Activated T-cell treated with anti-CD3 and anti-CD28 coated beads for 24 hours (primary cell): Measurements from ENCODE around the gene RAPGEF1.
A peak's percentile ranks its signal among the peaks of the same experiment; 100 is the strongest.
"Not testable (repeated sequence)": the region's sequence is repeated elsewhere in the genome, so short reads cannot be mapped to it uniquely, and the experiment has no call there.

ENCODE experiments used
- DNase-seq: peaks from one replicate; pipeline ENCODE4 v3.0.0-alpha.2; 2020; ENCODE audit warnings: low read depth

The RAPGEF1 gene

GRCh38 chr9:131685753-131686706, 53.8 kb downstream of the RAPGEF1 start:
- no peak for DNase-seq

DNA sequence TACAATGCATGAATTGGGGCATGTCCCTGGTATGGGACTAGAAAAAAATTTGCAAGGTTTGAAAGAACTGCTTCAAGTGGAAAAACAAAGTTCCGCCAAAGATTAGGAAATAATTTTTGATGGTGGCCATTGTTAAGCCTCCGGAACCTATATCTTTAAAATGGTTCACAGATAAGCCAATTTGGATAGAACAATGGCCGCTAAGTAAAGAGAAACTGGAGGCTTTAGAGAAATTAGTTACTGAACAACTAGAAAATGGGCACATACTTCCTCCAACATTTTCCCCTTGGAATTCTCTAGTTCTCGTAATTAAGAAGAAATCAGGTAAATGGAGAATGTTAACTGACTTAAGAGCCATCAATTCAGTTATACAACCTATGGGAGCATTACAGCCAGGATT, 56.8 kb downstream of the RAPGEF1 start:
- not testable (repeated sequence) for DNase-seq

GRCh38 chr9:131682261-131682660, 57.6 kb downstream of the RAPGEF1 start:
- no peak for DNase-seq

GRCh38 chr9:131681826-131682225, 58.0 kb downstream of the RAPGEF1 start:
- not testable (repeated sequence) for DNase-seq

- DNase-seq = not testable (repeated sequence)
Measured at GRCh38 chr9:131681108-131681507, 58.8 kb downstream of the RAPGEF1 start.

DNA sequence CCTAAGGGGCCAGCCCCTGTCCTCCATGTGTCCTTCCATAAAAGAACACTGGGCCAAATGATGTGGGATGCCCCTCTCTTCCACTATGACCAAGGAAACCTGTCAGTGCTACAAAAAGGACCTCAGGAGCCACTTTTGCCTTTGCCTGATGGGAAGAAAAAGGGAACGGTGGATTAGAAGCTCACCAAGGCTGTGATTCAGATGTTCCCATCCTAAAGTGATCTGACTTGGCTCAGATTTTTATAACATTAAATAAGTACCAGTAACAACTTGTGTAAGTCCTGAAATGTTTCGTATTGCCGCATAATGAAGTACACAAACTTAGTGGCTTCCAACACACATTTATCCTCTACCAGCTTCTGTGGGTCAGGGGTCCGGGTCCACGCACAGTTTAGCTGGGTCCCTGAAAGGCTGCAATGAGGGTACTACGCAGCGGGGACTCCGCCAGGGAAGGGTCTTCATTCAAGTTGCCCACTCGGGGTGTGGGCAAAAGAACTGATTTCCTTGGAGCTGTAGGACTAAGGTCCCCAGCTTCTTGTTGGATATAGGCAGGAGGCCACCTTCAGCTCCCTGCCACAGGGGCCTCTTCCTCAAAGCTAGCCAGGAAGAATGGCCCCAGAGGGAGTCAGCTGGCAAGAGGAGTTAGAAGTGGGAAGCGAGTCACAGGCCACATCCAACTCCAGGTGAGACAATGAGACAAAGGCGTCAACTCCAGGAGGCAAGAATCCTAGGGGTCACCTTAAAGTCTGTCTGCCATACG, 60.4 kb downstream of the RAPGEF1 start:
- DNase-seq = no peak

DNA sequence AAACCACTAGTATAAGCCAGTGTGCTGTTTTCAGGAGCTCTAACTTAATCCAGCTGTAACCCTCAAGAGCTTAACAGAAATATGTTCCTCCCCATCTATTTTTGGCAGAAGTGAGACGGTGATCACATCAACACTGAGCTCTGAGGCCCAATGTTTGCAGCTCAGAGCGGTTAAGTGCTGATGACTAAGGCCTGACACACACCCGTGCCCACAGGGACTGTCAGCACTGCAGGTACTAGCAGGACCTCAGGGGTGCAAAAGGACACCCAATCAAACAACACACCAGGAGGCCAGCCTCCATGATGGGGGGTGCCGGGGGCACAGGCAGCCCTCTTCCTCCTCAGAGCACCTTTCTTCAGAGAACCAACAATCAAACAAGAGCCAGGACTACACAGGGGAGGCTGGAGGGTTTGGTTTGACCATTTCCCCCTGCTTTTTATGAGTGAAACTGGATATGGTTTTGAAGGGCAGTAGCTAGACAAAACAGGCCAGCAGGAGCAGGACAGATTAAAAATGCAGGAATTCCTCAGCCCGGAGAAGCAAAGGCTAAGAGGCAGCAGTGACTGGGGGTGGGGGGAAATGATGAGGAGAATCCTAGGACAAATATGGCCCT, 61.3 kb downstream of the RAPGEF1 start:
- peak; percentile 78 for DNase-seq

- no peak for DNase-seq
Measured at GRCh38 chr9:131677444-131678180, 62.3 kb downstream of the RAPGEF1 start.

- no peak for DNase-seq
Measured at GRCh38 chr9:131677049-131677443, 62.8 kb downstream of the RAPGEF1 start.

DNA sequence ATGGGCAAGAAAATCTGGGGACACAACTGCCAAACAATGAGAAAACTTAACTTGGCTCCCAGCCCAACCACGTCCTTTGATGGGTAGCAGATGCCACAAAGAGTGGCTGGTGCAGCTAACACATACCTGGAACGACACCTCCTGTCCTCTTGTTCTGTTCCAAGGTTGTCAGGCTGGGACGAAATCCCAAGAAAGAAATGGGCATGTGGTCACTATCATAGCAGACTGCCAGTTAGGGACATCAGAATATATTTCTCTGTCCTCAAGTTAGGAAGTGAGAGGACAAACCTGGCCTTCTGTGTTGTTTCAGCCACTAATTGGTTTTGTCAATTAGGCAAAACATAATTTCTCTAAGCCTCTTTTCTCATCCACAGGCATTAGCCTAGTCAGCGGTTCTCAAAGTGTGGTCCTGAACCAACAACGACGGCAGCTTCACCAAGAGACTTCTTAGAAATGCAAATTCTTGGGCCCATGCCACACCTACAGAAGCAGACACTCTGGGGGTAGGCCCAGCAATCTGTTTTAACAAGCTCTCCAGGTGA, 63.4 kb downstream of the RAPGEF1 start:
- DNase-seq = no peak

GRCh38 chr9:131675437-131676022, 64.3 kb downstream of the RAPGEF1 start:
- no peak for DNase-seq

DNA sequence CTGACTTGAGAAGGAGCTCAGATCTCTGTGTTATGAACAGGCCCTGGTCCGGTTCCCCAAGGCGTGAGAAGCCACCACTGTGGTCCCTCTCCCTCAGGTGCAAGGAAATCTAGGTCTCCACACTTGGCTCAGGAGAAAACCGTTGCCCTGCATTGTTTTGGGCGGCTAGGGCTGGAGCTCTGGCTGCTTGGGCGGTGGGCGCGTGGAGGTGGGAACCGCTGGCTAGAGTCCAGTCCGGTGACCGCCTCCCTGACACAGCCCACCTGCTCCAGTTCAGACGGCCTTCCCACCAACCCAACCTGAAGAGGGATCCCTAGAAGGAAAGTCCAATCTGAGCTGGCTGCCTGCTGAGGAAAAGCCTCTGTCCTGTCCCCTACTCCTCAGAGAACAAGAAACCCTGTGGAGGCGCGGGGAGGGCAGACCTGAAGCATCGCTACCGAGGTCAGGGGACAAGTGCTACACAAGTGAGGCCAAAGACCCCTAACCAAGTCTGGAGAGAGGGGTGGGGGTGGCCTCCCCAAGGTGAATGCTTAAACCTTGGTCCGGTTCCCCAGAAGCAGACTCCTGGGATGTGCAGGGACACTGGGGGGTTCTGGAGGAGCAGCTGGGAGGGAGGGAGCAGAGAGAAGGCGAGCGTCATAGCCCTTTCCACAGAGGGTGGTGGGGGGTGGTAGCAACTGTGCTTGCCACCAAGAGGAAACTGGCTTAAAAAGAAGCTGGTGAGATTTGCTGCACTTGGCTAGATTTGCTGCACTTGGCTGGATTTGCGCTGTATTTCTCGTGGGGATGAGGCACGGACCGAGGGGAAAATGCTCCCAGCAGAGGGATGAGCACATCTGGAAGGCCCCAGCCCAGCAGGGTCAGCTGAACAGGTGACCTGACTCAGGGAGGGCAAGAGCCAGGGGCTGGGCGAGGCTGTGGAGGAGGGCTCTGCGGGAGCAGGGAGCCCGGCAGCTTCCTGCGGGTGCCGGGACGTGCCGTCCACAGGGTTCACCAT, 65.2 kb downstream of the RAPGEF1 start:
- DNase-seq = no peak

DNA sequence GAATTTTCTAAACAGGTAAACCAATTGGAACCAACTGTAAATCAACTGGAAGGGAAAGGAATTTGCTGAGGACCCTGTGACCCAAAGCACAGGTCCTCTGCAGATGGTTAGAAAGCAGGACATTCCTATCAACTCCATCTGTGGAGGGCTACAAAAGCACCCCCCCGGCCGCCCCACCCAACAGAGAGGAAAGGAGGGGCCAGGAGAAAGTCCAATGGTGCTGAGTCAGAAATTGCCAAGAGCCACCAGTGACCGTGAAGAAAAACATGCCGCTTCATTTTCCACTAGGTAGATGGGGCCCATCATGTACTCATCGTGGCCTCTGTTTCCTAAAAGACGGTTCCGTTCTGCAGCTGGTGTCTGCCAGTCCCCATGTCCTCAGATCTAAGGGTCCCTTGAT, 66.3 kb downstream of the RAPGEF1 start:
- DNase-seq = no peak

GRCh38 chr9:131673068-131673467, 66.8 kb downstream of the RAPGEF1 start:
- no peak for DNase-seq

GRCh38 chr9:131672451-131672850, 67.4 kb downstream of the RAPGEF1 start:
- DNase-seq = no peak

GRCh38 chr9:131671133-131671520, 68.7 kb downstream of the RAPGEF1 start:
- DNase-seq = no peak

DNA sequence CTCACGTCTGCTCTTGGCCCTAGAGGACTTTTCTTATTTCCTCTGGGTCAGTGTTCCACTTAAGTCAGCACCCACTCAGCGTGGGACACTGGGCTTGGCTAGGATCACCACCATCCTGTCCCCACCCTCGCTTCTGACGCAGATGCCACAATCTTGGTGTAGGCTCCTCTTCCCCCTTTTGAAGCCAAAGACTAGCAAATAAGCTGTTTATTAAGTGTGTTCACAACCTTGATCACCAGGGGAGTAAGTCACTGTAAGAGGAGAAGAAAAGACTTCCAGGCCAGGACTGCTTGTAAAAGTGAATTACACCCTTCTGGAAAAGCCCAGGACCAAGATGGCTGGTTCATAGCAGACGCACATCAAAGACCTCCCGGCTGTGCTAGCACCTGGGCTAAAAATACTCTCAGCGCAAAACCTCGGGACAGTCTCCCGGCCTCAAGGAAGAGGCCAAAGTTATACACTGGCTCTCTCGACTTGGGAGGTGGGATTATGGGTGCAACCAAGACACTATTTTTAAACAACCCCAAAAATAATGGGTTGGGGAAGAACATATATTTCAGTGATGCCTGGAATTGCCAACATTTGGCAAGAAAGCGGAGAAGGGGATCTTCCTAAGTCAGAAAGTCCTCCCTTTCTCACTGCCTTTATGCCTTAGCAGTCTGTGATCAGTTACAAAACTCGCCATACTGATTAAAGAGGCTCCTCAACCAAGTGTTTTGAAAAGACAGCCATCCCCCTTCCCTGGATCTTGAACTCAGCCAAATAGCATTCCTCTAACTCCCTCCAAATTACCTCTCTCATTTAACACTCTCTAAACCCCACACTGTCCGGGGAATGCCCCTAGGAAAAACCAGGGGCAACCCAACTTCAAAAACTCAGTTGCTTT, 69.4 kb downstream of the RAPGEF1 start:
- DNase-seq = no peak

DNA sequence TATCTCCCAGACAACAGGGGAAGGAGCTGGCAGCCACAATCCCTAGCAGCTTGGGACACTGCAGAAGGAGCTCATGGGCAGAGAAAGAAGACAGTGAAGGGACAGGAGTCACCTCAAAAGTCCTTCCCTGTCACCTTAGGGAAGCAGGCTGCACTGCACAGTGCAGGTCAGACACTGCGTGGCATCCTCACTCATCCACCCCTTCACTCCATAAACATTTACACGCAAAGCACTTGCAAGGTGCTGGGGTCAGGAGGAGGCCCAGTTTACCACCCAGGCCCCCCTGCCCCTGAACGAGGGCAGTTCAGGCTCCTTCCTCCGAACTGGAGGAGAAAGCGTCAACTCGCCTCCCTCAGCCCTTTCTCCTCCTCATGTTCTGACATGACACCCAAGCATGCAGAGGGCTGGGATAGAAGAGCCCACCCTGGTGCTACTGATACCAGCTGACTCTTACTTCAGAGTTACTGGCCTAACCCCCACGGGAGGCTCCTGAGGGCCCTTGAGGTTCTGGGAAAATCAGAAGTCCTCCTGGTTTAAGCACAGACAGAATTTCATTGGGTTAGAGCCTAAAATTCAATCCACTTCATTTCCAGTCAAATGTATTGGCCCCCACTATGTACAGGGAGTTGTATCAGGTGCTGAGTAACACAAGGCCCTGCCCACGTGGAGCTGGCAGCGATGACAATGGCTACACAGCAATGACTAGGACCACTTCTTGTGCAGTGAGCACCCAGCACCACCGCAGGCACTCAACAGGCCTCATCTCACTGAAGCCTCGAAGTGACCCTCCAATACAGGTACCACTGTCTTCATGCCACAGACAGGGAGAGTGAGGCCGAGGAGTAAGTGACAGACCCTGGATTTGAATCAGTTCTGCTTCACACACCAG, 70.4 kb downstream of the RAPGEF1 start:
- DNase-seq = no peak
